Neuronal stem cell (in vitro differentiated cells): ENCODE measurements around the gene PKMYT1.

Experiments
- DNase-seq: peaks from one replicate; pipeline ENCODE4 v3.0.0-alpha.2; 2013; ENCODE audit warnings: low spot score
- H2AFZ ChIP-seq: one replicate; pipeline ENCODE4 v1.6.1; 2013; ENCODE audit warnings: mild to moderate bottlenecking, low read length, inconsistent platforms
- H2AK5ac ChIP-seq: 2 replicates; pipeline ENCODE4 v1.6.1; 2013; ENCODE audit warnings: low read depth, mild to moderate bottlenecking, inconsistent platforms, low read length, moderate library complexity, mixed read lengths
- H2BK120ac ChIP-seq: 2 replicates; pipeline ENCODE4 v1.6.1; 2013; ENCODE audit warnings: low read depth, mild to moderate bottlenecking, inconsistent platforms, low read length, moderate library complexity, mixed read lengths
- H2BK12ac ChIP-seq: one replicate; pipeline ENCODE4 v1.6.1; 2013; ENCODE audit warnings: low read length, inconsistent platforms
- H2BK15ac ChIP-seq: 2 replicates; pipeline ENCODE4 v1.6.1; 2013; ENCODE audit warnings: mild to moderate bottlenecking, low read length, inconsistent platforms, mixed read lengths
- H2BK5ac ChIP-seq: one replicate; pipeline ENCODE4 v1.6.1; 2013; ENCODE audit warnings: inconsistent platforms, mild to moderate bottlenecking, low read length, moderate library complexity
- H3K14ac ChIP-seq: one replicate; pipeline ENCODE4 v1.6.1; 2013; ENCODE audit warnings: low read length, inconsistent platforms
- H3K18ac ChIP-seq: 2 replicates; pipeline ENCODE4 v1.6.1; 2013; ENCODE audit warnings: low read length, inconsistent platforms
- H3K23ac ChIP-seq: 2 replicates; pipeline ENCODE4 v1.6.1; 2013; ENCODE audit warnings: low read depth, mild to moderate bottlenecking, mixed read lengths, low read length, inconsistent platforms; ENCODE audit not compliant: poor library complexity
- H3K27ac ChIP-seq: replicated peaks from 3 replicates; pipeline ENCODE4 v1.5.1; 2013; ENCODE audit warnings: low read length, inconsistent platforms
- H3K27me3 ChIP-seq, 3 experiments: 2 replicates each; pipeline ENCODE4 v1.6.1; 2013; ENCODE audit warnings: low read length in 3 of 3, mild to moderate bottlenecking in 2 of 3, inconsistent platforms in 1 of 3, low read depth in 1 of 3, mixed read lengths in 1 of 3, moderate library complexity in 1 of 3; ENCODE audit not compliant: control insufficient read depth in 3 of 3, insufficient read depth in 3 of 3
- H3K36me3 ChIP-seq, 2 donors: replicated peaks in 1 of 2; 2 replicates each; pipeline ENCODE4 v1.6.1; 2013; ENCODE audit warnings: low read length in 2 of 2; ENCODE audit not compliant: control insufficient read depth in 2 of 2, insufficient read depth in 2 of 2
- H3K4ac ChIP-seq: 2 replicates; pipeline ENCODE4 v1.6.1; 2013; ENCODE audit warnings: inconsistent platforms, mild to moderate bottlenecking, low read length, moderate library complexity
- H3K4me1 ChIP-seq, 2 donors: 1 replicate in 1 of 2; 2 replicates in 1 of 2; pipeline ENCODE4 v1.6.1; 2013; ENCODE audit warnings: low read length in 2 of 2, low read depth in 1 of 2; ENCODE audit not compliant: control insufficient read depth in 2 of 2, insufficient read depth in 1 of 2
- H3K4me2 ChIP-seq: one replicate; pipeline ENCODE4 v1.6.1; 2013; ENCODE audit warnings: mild to moderate bottlenecking, low read length, inconsistent platforms; ENCODE audit not compliant: insufficient read depth, poor library complexity, severe bottlenecking
- H3K4me3 ChIP-seq, 2 donors: 2 replicates each; pipeline ENCODE4 v1.5.1; 2013; ENCODE audit warnings: low read length in 2 of 2, mild to moderate bottlenecking in 2 of 2, inconsistent platforms in 1 of 2, moderate library complexity in 1 of 2
- H3K79me1 ChIP-seq: one replicate; pipeline ENCODE4 v1.6.1; 2013; ENCODE audit warnings: low read depth, mild to moderate bottlenecking, inconsistent platforms, low read length, moderate library complexity
- H3K9ac ChIP-seq: one replicate; pipeline ENCODE4 v1.6.1; 2013; ENCODE audit warnings: mild to moderate bottlenecking, low read depth, low read length, inconsistent platforms; ENCODE audit not compliant: poor library complexity
- H3K9me3 ChIP-seq, 2 donors: replicated peaks in 1 of 2; 2 replicates each; pipeline versions ENCODE3 to v1.6.1; 2013; ENCODE audit warnings: low read length in 2 of 2, mild to moderate bottlenecking in 2 of 2, inconsistent platforms in 1 of 2, low read depth in 1 of 2, mixed read lengths in 1 of 2, moderate library complexity in 1 of 2; ENCODE audit not compliant: control insufficient read depth in 2 of 2, insufficient read depth in 1 of 2
- H4K8ac ChIP-seq: one replicate; pipeline ENCODE4 v1.6.1; 2013; ENCODE audit warnings: low read depth, mild to moderate bottlenecking, inconsistent platforms, low read length, moderate library complexity
- H4K91ac ChIP-seq: one replicate; pipeline ENCODE4 v1.6.1; 2013; ENCODE audit warnings: low read length, low read depth, mild to moderate bottlenecking, inconsistent platforms; ENCODE audit not compliant: poor library complexity
- WGBS, 2 donors: extraction: QIAGEN DNeasy Blood & Tissue Kit; methylation state at CpG; one replicate each; pipeline ENCODE4 v1.1.7; 2013; ENCODE audit warnings: missing lambda C conversion rate in 2 of 2, mixed read lengths in 1 of 2; ENCODE audit not compliant: insufficient read length in 2 of 2, insufficient replicate concordance in 1 of 2; ENCODE audit errors: extremely low coverage in 2 of 2; 5-methylcytosine and 5-hydroxymethylcytosine counted together

PKMYT1 gene

GRCh38 chr16:2967721-2968161 lies 12.5 kb downstream of the PKMYT1 start:
- Histone ChIP-seq H3K4ac (no peak overlapping the region), H2AFZ (no peak overlapping the region), H2BK12ac (no peak overlapping the region), H2BK5ac (no peak overlapping the region), H3K27ac (no peak overlapping the region), H2BK15ac (no peak overlapping the region), H3K4me3 (no peak overlapping the region), H3K36me3 (peaks cover 7 to 20% of the 10 kb centered on the region in 2 donors), H4K8ac (no peak overlapping the region), H3K14ac (no peak overlapping the region), H3K4me1 (peaks cover 21 to 22% of the 10 kb centered on the region in 2 donors), H2BK120ac (no peak overlapping the region), H3K9me3 (no peaks in the 10 kb centered on the region), H3K79me1 (peaks cover 17% of the 10 kb centered on the region), H3K27me3 (peaks cover 0 to 31% (median 13%) of the 10 kb centered on the region in 3 experiments), H3K23ac (no peak overlapping the region), H3K18ac (no peak overlapping the region), H3K9ac (no peak overlapping the region), H3K4me2 (no peak overlapping the region), H2AK5ac (no peak overlapping the region), H4K91ac (no peak overlapping the region)
- no CpG with 5 or more reads among the region's 33 CpGs for WGBS, 2 donors
- DNase-seq, result no peak

GRCh38 chr16:2967211-2967631 lies 13.0 kb downstream of the PKMYT1 start:
- Histone ChIP-seq H3K79me1 (peaks cover 17% of the 10 kb centered on the region), H3K14ac (no peak overlapping the region), H3K9ac (no peak overlapping the region), H4K91ac (no peak overlapping the region), H3K9me3 (no peaks in the 10 kb centered on the region), H3K36me3 (peaks cover 4 to 15% of the 10 kb centered on the region in 2 donors), H2BK12ac (peak overlapping the region; percentile 22), H3K4ac (no peak overlapping the region), H2BK15ac (no peak overlapping the region), H2AFZ (no peak overlapping the region), H3K4me2 (no peak overlapping the region), H3K27me3 (peaks cover 0 to 37% (median 18%) of the 10 kb centered on the region in 3 experiments), H3K4me3 (no peak overlapping the region), H2BK120ac (no peak overlapping the region), H2BK5ac (no peak overlapping the region), H3K4me1 (peaks cover 21 to 25% of the 10 kb centered on the region in 2 donors), H3K27ac (no peak overlapping the region), H3K23ac (no peak overlapping the region), H3K18ac (no peak overlapping the region), H4K8ac (no peak overlapping the region), H2AK5ac (no peak overlapping the region)
- no CpG with 5 or more reads among the region's 51 CpGs for WGBS, 2 donors
- DNase-seq, result no peak

- H2AFZ ChIP-seq, result no peak overlapping the region
- H3K79me1 ChIP-seq, result peaks cover 17% of the 10 kb centered on the region
- no peak overlapping the region for H2BK120ac ChIP-seq
- no CpG with 5 or more reads among the region's 46 CpGs for WGBS, 2 donors
- no peaks in the 10 kb centered on the region for H3K9me3 ChIP-seq
- H3K4me2 ChIP-seq, result no peak overlapping the region
- no peak overlapping the region for H3K14ac ChIP-seq
- H4K8ac ChIP-seq, result no peak overlapping the region
- no peak overlapping the region for H3K9ac ChIP-seq
- no peak overlapping the region for H2BK15ac ChIP-seq
- no peak overlapping the region for H2AK5ac ChIP-seq
- H3K4me3 ChIP-seq, result no peak overlapping the region
- no peak overlapping the region for H3K23ac ChIP-seq
- peaks cover 21 to 25% of the 10 kb centered on the region in 2 donors for H3K4me1 ChIP-seq
- peaks cover 0 to 40% (median 20%) of the 10 kb centered on the region in 3 experiments for H3K27me3 ChIP-seq
- H3K4ac ChIP-seq, result no peak overlapping the region
- H2BK5ac ChIP-seq, result no peak overlapping the region
- no peak overlapping the region for H3K18ac ChIP-seq
- DNase-seq, result no peak
- no peak overlapping the region for H4K91ac ChIP-seq
- no peak overlapping the region for H2BK12ac ChIP-seq
- peaks cover 3 to 11% of the 10 kb centered on the region in 2 donors for H3K36me3 ChIP-seq
- H3K27ac ChIP-seq, result no peak overlapping the region
Observed at GRCh38 chr16:2966808-2967191, 13.4 kb downstream of the PKMYT1 start.

- H2BK15ac ChIP-seq, result no peak overlapping the region
- H2AK5ac ChIP-seq, result no peak overlapping the region
- peaks cover 1 to 5% of the 10 kb centered on the region in 2 donors for H3K36me3 ChIP-seq
- no peak overlapping the region for H2BK5ac ChIP-seq
- H2AFZ ChIP-seq, result no peak overlapping the region
- H3K27me3 ChIP-seq, result peaks cover 0 to 40% (median 20%) of the 10 kb centered on the region in 3 experiments
- peaks cover 21 to 25% of the 10 kb centered on the region in 2 donors for H3K4me1 ChIP-seq
- H3K79me1 ChIP-seq, result peaks cover 16% of the 10 kb centered on the region
- DNase-seq, result no peak
- H3K9me3 ChIP-seq, result no peaks in the 10 kb centered on the region
- WGBS, 2 donors, result no CpG with 5 or more reads among the region's 39 CpGs
- H3K4me2 ChIP-seq, result no peak overlapping the region
- H2BK12ac ChIP-seq, result no peak overlapping the region
- H3K23ac ChIP-seq, result peak overlapping the region; percentile 89
- H3K18ac ChIP-seq, result no peak overlapping the region
- H2BK120ac ChIP-seq, result no peak overlapping the region
- no peak overlapping the region for H3K27ac ChIP-seq
- peak overlapping the region; percentile 38 for H3K14ac ChIP-seq
- H4K8ac ChIP-seq, result no peak overlapping the region
- H3K4ac ChIP-seq, result no peak overlapping the region
- H4K91ac ChIP-seq, result no peak overlapping the region
- no peak overlapping the region for H3K9ac ChIP-seq
- H3K4me3 ChIP-seq, result no peak overlapping the region
Observed at GRCh38 chr16:2966043-2966807, 14.0 kb downstream of the PKMYT1 start.
